ENCODE measurements around the gene SREBF2.
"Not testable (repeated sequence)": the region's sequence is repeated elsewhere in the genome, so short reads cannot be mapped to it uniquely, and the experiment has no call there.

The SREBF2 gene

GRCh38 chr22:41842996-41843970 is 10.4 kb downstream of the SREBF2 start:
- DNase-seq (ENCODE audit: low spot score) = no peak

GRCh38 chr22:41844036-41844435 is 11.1 kb downstream of the SREBF2 start:
- DNase-seq (ENCODE audit: low spot score) = no peak

- DNase-seq (ENCODE audit: low spot score) = no peak
Measured at GRCh38 chr22:41844513-41844912, 11.6 kb downstream of the SREBF2 start.

GRCh38 chr22:41845380-41846267 is 12.7 kb downstream of the SREBF2 start:
- DNase-seq (ENCODE audit: low spot score) = no peak

GRCh38 chr22:41846268-41846987 is 13.5 kb downstream of the SREBF2 start:
- DNase-seq (ENCODE audit: low spot score) = no peak

- no peak for DNase-seq (ENCODE audit: low spot score)
Measured at GRCh38 chr22:41847300-41847699, 14.4 kb downstream of the SREBF2 start.

GRCh38 chr22:41848468-41848867 is 15.6 kb downstream of the SREBF2 start:
- no peak for DNase-seq (ENCODE audit: low spot score)

DNA sequence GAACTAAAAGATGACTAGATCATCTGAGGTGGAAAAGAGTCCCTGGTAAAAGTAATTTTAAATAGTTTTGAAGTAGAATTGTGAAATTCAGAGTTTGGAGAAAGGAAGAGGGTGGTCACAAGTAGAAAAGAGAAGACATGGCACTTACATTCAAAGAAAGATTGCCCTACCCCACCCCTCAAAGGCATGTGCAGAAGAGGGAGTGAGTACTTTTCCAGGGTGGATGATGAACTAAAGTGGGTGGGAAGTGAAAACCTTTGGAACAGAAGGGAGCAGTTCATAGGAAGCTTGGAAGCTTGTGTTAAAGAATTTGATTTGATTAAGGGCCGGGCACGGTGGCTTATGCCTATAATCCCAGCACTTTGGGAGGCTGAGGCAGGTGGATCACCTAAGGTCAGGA is 23.6 kb downstream of the SREBF2 start:
- DNase-seq (ENCODE audit: low spot score) = no peak

DNA sequence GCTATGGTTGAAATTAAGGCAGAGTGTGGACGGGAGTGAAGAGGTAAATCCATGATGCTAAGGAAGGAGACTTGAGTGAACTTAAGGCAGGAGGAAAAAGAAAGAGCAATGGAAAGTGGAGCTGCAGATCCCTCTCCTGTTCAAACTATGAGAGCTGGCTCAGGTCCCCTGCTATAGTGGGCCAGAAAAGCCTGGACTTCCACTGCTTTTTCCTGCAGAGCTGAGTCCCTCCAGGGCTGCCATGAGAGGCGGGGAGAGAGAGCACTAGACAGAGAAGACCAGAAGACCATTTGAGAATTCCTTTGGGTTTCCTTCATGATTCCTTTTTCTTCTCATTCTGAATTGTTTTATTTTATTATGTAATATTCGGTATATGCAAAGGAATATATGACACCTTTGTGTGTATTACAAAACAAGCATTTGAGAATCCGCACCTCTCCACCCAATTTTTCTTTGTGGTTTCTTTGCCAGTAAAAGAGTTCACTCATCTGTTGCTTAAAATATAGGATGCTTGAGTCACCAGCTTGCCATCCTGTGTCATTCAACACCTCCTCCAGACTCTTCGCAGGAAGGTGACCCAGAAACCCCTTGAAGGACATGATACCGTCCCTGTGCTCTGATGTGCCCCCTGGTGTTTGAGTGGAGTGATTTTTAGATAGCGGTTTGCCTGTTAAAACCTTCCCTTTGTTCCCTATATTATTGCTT is 24.4 kb downstream of the SREBF2 start:
- no peak for DNase-seq (ENCODE audit: low spot score)

DNA sequence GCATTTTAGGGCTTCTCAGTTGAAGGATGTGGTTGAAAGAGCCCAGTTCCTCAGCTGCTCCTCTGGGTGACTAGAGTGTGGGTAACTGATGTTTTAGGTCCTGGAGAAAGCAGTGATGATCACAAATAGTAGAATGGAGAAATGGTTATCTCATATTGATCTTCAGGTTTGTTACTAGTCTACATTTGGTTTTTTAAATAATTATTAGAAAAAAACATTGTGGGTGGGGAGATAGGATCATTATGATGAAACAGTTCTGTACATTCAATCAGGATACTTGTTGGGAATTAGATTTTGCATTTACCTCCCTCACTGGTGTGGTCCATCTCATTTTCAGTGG is 24.9 kb downstream of the SREBF2 start:
- DNase-seq (ENCODE audit: low spot score) = no peak

DNA sequence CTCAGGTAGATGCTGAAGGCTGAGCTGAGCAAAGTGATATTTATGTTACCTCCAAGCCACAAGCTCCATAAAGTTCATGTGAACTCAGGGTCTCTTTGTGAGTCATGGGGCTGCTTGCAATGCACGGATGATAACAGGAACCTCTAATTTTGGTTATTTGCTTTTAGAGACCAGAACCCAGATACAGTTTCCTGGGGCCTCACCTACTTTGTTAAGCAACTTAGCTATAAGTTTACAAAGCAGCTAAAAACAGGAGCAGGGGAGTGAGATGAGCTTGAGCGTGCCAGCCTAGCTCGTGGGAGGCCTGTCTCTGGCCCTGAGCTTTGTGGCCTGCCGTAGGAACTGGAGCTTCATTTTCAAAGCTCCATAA is 29.2 kb downstream of the SREBF2 start:
- DNase-seq (ENCODE audit: low spot score) = no peak

DNA sequence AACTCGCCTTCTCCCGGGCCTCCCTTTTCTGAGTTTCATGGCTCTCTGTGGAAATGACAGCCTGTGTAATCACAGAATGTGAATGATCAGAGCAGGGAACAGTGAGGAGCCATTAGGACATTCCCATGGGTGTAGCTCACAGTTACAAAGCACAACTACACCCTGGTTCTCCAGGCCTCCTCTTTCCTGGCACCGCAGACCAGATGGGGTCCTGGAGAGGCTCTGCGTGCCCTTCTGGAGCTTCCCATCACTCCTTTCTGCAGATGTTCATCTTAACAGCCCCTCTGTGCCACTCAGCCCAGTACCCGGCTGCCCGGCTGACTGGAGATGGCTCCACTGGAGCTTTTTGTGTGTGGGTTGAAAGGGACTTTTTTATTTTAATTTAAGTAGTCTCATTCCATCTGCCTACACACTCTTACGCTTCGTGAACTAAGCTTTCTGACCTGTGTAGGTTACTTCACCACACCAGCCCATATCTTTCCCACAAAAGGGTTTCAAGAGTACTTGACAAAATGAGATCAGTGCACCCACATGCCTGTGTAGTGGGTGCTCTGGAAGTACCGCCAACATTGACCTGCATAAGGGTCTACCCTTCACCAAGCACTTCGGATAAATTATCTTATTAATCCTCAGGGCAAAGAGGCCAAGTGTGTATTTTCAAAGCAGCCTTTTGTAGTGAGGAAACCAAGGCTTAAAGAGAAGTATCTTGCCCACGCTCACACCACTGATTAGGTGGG is 29.8 kb downstream of the SREBF2 start:
- no peak for DNase-seq (ENCODE audit: low spot score)

DNA sequence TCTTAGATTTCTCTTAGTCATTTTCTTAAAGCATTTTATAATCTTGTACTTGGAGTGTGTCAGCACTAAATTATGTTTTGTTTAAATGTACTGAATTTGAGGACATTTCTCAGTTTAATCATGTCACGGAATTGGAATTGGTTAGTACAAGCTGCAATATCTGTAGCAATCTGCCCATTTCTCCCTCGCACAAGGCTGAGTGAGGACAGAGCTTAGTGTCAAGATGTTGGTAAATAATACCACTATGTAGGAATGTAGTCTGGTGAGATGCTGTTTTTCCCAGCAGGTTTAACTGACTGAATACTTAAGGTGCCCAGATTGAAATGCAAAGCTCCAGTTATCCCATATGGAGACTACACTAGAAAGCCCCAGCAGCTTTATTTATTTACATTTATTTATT is 30.6 kb downstream of the SREBF2 start:
- DNase-seq (ENCODE audit: low spot score) = no peak

DNA sequence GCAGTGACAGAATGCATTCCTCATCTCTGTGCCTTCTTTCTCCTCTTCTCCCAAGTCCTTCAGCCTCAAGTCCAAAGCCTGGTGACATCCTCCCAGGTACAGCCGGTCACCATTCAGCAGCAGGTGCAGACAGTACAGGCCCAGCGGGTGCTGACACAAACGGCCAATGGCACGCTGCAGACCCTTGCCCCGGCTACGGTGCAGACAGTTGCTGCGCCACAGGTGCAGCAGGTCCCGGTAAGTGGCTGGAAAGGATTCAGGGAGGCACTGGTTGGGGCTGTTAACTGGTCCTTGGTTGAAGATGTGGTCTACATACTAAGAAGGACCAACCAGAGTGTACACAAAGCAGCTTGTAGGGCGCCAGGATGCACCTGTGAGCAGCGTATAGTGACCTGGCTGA is 35.7 kb downstream of the SREBF2 start:
- no peak for DNase-seq (ENCODE audit: low spot score)

DNA sequence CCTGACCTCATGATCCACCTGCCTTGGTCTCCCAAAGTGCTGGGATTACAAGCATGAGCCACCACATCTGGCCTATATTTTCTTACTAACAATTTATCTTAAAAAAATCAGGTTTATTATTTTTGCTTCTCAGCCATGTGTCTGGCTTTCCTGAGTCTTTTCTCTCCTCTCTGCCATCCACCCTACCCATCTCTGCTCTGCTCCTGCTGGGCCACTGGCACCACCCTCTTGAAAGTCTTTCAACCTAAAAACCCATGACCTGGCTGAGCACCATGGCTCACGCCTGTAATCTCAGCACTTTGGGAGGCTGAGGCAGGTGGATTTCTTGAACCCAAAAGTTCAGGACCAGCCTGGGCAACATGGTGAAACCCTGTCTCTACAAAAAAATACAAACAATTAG is 37.2 kb downstream of the SREBF2 start:
- DNase-seq (ENCODE audit: low spot score) = not testable (repeated sequence)

DNA sequence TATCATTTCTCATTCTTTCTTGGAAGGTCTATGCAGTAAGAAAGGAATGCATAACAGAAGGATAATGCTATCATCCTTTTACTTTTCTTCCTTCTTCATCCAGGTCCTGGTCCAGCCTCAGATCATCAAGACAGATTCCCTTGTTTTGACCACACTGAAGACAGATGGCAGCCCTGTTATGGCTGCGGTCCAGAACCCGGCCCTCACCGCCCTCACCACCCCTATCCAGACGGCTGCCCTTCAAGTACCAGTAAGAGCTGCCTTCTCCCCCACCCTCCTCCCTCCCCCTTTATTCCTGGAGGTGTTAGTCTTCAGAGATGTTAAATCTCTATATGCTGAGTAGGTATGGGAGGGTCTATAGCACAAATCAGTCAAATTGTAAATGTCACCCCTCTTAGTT is 37.9 kb downstream of the SREBF2 start:
- no peak for DNase-seq (ENCODE audit: low spot score)

GRCh38 chr22:41873391-41873790 is 40.5 kb downstream of the SREBF2 start:
- no peak for DNase-seq (ENCODE audit: low spot score)

DNA sequence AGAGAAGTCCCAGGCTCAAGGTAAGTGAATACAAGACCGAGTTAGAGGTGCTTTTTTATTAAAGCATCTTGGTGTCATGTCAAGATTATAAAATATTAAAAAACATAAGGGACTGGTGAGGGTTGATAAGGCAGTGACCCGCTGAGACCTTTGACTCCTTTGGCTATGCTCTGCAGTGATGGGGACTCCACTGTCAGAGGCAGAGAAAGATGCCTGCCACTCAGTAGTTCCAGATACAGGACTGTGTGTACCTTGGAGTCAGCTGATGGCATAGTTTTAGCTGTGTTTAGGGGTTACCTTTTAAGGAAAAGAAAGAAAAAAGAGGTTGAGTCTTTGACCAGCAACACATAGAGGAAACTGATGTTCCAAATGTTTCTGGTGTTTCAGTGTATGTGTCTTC is 41.2 kb downstream of the SREBF2 start:
- no peak for DNase-seq (ENCODE audit: low spot score)

GRCh38 chr22:41875531-41876270 is 42.8 kb downstream of the SREBF2 start:
- DNase-seq (ENCODE audit: low spot score) = no peak

GRCh38 chr22:41876275-41876674 is 43.4 kb downstream of the SREBF2 start:
- DNase-seq (ENCODE audit: low spot score) = no peak
